Mesenchymal stem cell (in vitro differentiated cells and primary cell): Measurements from ENCODE around the gene CYP2S1.

Experiments used
- DNase-seq: peaks from one replicate; pipeline ENCODE4 v3.0.0-alpha.2; 2013
- H2AFZ ChIP-seq: one replicate; pipeline ENCODE4 v1.6.1; 2013; ENCODE audit warnings: low read depth, mild to moderate bottlenecking, control low read depth, inconsistent platforms, low read length, moderate library complexity
- H2AK5ac ChIP-seq: 2 replicates; pipeline ENCODE4 v1.6.1; 2013; ENCODE audit warnings: low read length, moderate library complexity, mild to moderate bottlenecking, inconsistent platforms; ENCODE audit not compliant: severe bottlenecking
- H2BK120ac ChIP-seq: one replicate; pipeline ENCODE4 v1.6.1; 2013; ENCODE audit warnings: low read depth, mild to moderate bottlenecking, inconsistent platforms, low read length, moderate library complexity
- H2BK12ac ChIP-seq, 2 experiments: one replicate each; pipeline ENCODE4 v1.6.1; 2013; ENCODE audit warnings: inconsistent platforms in 2 of 2, low read length in 2 of 2, mild to moderate bottlenecking in 2 of 2, moderate library complexity in 2 of 2, control low read depth in 1 of 2
- H2BK15ac ChIP-seq: one replicate; pipeline ENCODE4 v1.6.1; 2013; ENCODE audit warnings: mild to moderate bottlenecking, low read depth, inconsistent platforms; ENCODE audit not compliant: poor library complexity, severe bottlenecking
- H2BK5ac ChIP-seq: 2 replicates; pipeline ENCODE4 v1.6.1; 2013; ENCODE audit warnings: low read depth, mild to moderate bottlenecking, low read length, control low read depth, inconsistent platforms; ENCODE audit not compliant: poor library complexity, severe bottlenecking
- H3K14ac ChIP-seq, 2 experiments: one replicate each; pipeline ENCODE4 v1.6.1; 2013; ENCODE audit warnings: inconsistent platforms in 2 of 2, low read length in 2 of 2, control low read depth in 1 of 2, mild to moderate bottlenecking in 1 of 2, moderate library complexity in 1 of 2
- H3K18ac ChIP-seq, 2 experiments: one replicate each; pipeline ENCODE4 v1.6.1; 2013; ENCODE audit warnings: inconsistent platforms in 2 of 2, low read length in 2 of 2, control low read depth in 1 of 2, low read depth in 1 of 2, mild to moderate bottlenecking in 1 of 2
- H3K23ac ChIP-seq, 2 experiments: one replicate each; pipeline ENCODE4 v1.6.1; 2013; ENCODE audit warnings: inconsistent platforms in 2 of 2, low read length in 2 of 2, mild to moderate bottlenecking in 2 of 2, moderate library complexity in 2 of 2, control low read depth in 1 of 2
- H3K27ac ChIP-seq: 2 replicates; pipeline ENCODE4 v1.5.1; 2013; ENCODE audit warnings: mild to moderate bottlenecking, moderate library complexity, low read length, control low read depth, inconsistent platforms; ENCODE audit not compliant: poor library complexity, severe bottlenecking
- H3K27me3 ChIP-seq, 2 experiments: 2 replicates each; pipeline versions ENCODE4 v1.6.1 to v1.7.0; 2013; ENCODE audit warnings: low read length in 2 of 2, mild to moderate bottlenecking in 2 of 2, moderate library complexity in 2 of 2, control low read depth in 1 of 2, inconsistent platforms in 1 of 2; ENCODE audit not compliant: control insufficient read depth in 1 of 2, insufficient read depth in 1 of 2
- H3K36me3 ChIP-seq, 2 experiments: 2 replicates each; pipeline versions ENCODE4 v1.6.1 to v1.7.0; 2013; ENCODE audit warnings: low read length in 2 of 2, control low read depth in 1 of 2, inconsistent platforms in 1 of 2, low read depth in 1 of 2, mild to moderate bottlenecking in 1 of 2; ENCODE audit not compliant: insufficient read depth in 2 of 2, control insufficient read depth in 1 of 2
- H3K4ac ChIP-seq, 2 experiments: one replicate each; pipeline ENCODE4 v1.6.1; 2013; ENCODE audit warnings: inconsistent platforms in 2 of 2, low read length in 2 of 2, mild to moderate bottlenecking in 2 of 2, moderate library complexity in 2 of 2, control low read depth in 1 of 2, low read depth in 1 of 2
- H3K4me1 ChIP-seq: 2 replicates; pipeline ENCODE4 v1.6.1; 2013; ENCODE audit warnings: low read depth, low read length, control low read depth; ENCODE audit not compliant: control insufficient read depth, insufficient read depth
- H3K4me2 ChIP-seq: 2 replicates; pipeline ENCODE4 v1.6.1; 2013; ENCODE audit warnings: low read length, mild to moderate bottlenecking, inconsistent platforms; ENCODE audit not compliant: poor library complexity, severe bottlenecking
- H3K4me3 ChIP-seq, 2 experiments: 2 replicates each; pipeline versions ENCODE4 v1.5.1 to v1.7.0; 2013; ENCODE audit warnings: low read length in 2 of 2, mild to moderate bottlenecking in 2 of 2, control low read depth in 1 of 2, low read depth in 1 of 2; ENCODE audit not compliant: insufficient read depth in 1 of 2
- H3K79me1 ChIP-seq: replicated peaks from 2 replicates; pipeline ENCODE4 v1.6.1; 2013; ENCODE audit warnings: mild to moderate bottlenecking, control low read depth, low read length, inconsistent platforms; ENCODE audit not compliant: poor library complexity, severe bottlenecking
- H3K9ac ChIP-seq: 2 replicates; pipeline ENCODE4 v1.7.0; 2013; ENCODE audit warnings: mild to moderate bottlenecking, low read length, moderate library complexity
- H3K9me3 ChIP-seq: 2 replicates; pipeline ENCODE4 v1.7.0; 2013; ENCODE audit warnings: mild to moderate bottlenecking, low read length; ENCODE audit not compliant: control insufficient read depth
- H4K8ac ChIP-seq: one replicate; pipeline ENCODE4 v1.6.1; 2013; ENCODE audit warnings: inconsistent platforms, mild to moderate bottlenecking, low read length, moderate library complexity
- H4K91ac ChIP-seq: one replicate; pipeline ENCODE4 v1.6.1; 2013; ENCODE audit warnings: mild to moderate bottlenecking, low read length, inconsistent platforms
- WGBS: methylation state at CpG from one replicate; pipeline ENCODE4 v1.1.7; 2013; ENCODE audit warnings: mixed read lengths; 5-methylcytosine and 5-hydroxymethylcytosine counted together

The CYP2S1 gene

GRCh38 chr19:41205995-41206394 lies 13.0 kb downstream of the CYP2S1 start:
- H2BK15ac ChIP-seq: no peak overlapping the region
- WGBS: 84% methylated on average over 10 of the region's 10 CpGs
- H3K18ac ChIP-seq: no peak overlapping the region
- no peak overlapping the region for H4K8ac ChIP-seq
- H4K91ac ChIP-seq: peak overlapping the region; percentile 10
- no peak overlapping the region for H2AK5ac ChIP-seq
- peak overlapping the region in 1 of 2 experiments; percentile 40 for H3K4me3 ChIP-seq
- no peak for DNase-seq
- no peak overlapping the region for H2BK120ac ChIP-seq
- no peak overlapping the region for H3K14ac ChIP-seq
- peaks cover 7% of the 10 kb centered on the region for H3K4me1 ChIP-seq
- H3K9ac ChIP-seq: peak overlapping the region; percentile 74
- H3K36me3 ChIP-seq: no peaks in the 10 kb centered on the region
- H3K4me2 ChIP-seq: no peak overlapping the region
- no peak overlapping the region for H3K23ac ChIP-seq
- H3K27ac ChIP-seq: no peak overlapping the region
- H3K79me1 ChIP-seq: no peaks in the 10 kb centered on the region
- no peaks in the 10 kb centered on the region for H3K27me3 ChIP-seq
- H3K9me3 ChIP-seq: no peaks in the 10 kb centered on the region
- no peak overlapping the region for H2AFZ ChIP-seq
- no peak overlapping the region for H2BK12ac ChIP-seq
- H3K4ac ChIP-seq: no peak overlapping the region
- H2BK5ac ChIP-seq: no peak overlapping the region

- Histone ChIP-seq H4K91ac (no peak overlapping the region), H2BK12ac (no peak overlapping the region), H3K4me3 (peak overlapping the region in 1 of 2 experiments; percentile 40), H2AK5ac (no peak overlapping the region), H2BK15ac (no peak overlapping the region), H3K27me3 (no peaks in the 10 kb centered on the region), H3K9ac (peak overlapping the region; percentile 74), H3K36me3 (no peaks in the 10 kb centered on the region), H3K4ac (no peak overlapping the region), H3K27ac (no peak overlapping the region), H3K9me3 (no peaks in the 10 kb centered on the region), H3K4me1 (peaks cover 7% of the 10 kb centered on the region), H3K23ac (no peak overlapping the region), H3K4me2 (no peak overlapping the region), H3K18ac (no peak overlapping the region), H3K79me1 (no peaks in the 10 kb centered on the region), H4K8ac (no peak overlapping the region), H2AFZ (no peak overlapping the region), H3K14ac (no peak overlapping the region), H2BK5ac (no peak overlapping the region), H2BK120ac (no peak overlapping the region)
- no peak for DNase-seq
- 94% methylated on average over 9 of the region's 9 CpGs for WGBS
These were observed 13.4 kb downstream of the CYP2S1 start for GRCh38 chr19:41206456-41206855.

DNA sequence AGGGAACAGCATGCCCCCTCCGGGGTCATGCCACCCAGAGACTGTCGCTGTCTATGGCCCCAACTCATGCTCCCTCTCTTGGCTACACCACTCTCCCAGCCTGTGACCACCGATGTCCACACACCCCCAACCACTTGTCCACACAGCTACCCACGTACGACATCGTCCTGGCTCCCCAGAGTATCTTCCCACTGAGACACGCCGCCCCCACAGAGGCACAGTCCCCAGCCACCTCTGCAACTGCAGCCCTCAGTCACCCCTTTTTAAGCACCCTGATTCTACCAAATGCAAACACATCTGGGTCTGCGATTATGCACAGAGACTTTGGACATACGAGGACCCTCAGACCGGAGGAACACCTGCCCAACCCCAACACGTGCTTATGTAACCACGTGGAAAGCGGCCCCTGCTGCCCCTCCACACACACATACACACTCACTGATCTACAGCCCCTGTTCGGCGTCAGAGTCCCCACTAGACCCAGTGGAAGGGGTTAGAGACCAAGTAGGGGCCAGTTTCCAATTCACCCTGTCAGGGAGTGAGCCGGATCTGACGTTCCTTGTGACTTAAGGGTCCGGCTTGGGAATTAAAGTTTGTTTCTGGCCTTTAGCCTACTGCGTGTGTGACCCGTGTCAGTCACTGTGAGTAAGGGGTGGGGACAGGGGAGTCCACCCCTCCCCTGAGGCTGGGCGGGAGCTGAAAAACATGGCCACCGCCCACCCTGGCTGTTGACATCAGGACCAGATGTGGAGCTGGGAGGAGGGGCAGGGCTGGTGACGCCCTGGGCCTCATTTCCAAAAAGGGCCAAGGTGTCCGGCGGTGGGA lies 14.1 kb downstream of the CYP2S1 start:
- no peak for DNase-seq
- H3K4me3 ChIP-seq: peak overlapping the region in 1 of 2 experiments; percentile 27
- no peak overlapping the region for H2BK120ac ChIP-seq
- no peaks in the 10 kb centered on the region for H3K36me3 ChIP-seq
- H2AFZ ChIP-seq: no peak overlapping the region
- no peak overlapping the region for H3K18ac ChIP-seq
- H2BK15ac ChIP-seq: no peak overlapping the region
- H4K8ac ChIP-seq: peak overlapping the region; percentile 55
- WGBS: 85% methylated on average over 26 of the region's 26 CpGs
- peak overlapping the region; percentile 74 for H3K9ac ChIP-seq
- H2AK5ac ChIP-seq: no peak overlapping the region
- peak overlapping the region; percentile 19 for H4K91ac ChIP-seq
- peaks cover 7% of the 10 kb centered on the region for H3K4me1 ChIP-seq
- no peaks in the 10 kb centered on the region for H3K79me1 ChIP-seq
- no peak overlapping the region for H3K14ac ChIP-seq
- no peak overlapping the region for H2BK12ac ChIP-seq
- no peak overlapping the region for H3K27ac ChIP-seq
- no peaks in the 10 kb centered on the region for H3K27me3 ChIP-seq
- H3K4me2 ChIP-seq: no peak overlapping the region
- H2BK5ac ChIP-seq: no peak overlapping the region
- H3K9me3 ChIP-seq: no peaks in the 10 kb centered on the region
- H3K4ac ChIP-seq: no peak overlapping the region
- H3K23ac ChIP-seq: no peak overlapping the region

GRCh38 chr19:41214161-41214560 lies 21.1 kb downstream of the CYP2S1 start:
- no peak overlapping the region for H3K4me3 ChIP-seq
- H2BK5ac ChIP-seq: no peak overlapping the region
- no peak overlapping the region for H4K91ac ChIP-seq
- H3K4me1 ChIP-seq: peaks cover 10% of the 10 kb centered on the region
- no peak overlapping the region for H2BK12ac ChIP-seq
- no peak overlapping the region for H2BK120ac ChIP-seq
- H2AFZ ChIP-seq: no peak overlapping the region
- H3K9ac ChIP-seq: no peak overlapping the region
- no peaks in the 10 kb centered on the region for H3K79me1 ChIP-seq
- H3K18ac ChIP-seq: no peak overlapping the region
- H2BK15ac ChIP-seq: no peak overlapping the region
- no peak overlapping the region for H3K23ac ChIP-seq
- no peak overlapping the region for H3K27ac ChIP-seq
- no peaks in the 10 kb centered on the region for H3K9me3 ChIP-seq
- WGBS: 97% methylated on average over 1 of the region's 1 CpG
- H3K27me3 ChIP-seq: no peaks in the 10 kb centered on the region
- no peaks in the 10 kb centered on the region for H3K36me3 ChIP-seq
- no peak overlapping the region for H3K4me2 ChIP-seq
- H4K8ac ChIP-seq: no peak overlapping the region
- no peak for DNase-seq
- no peak overlapping the region for H2AK5ac ChIP-seq
- H3K14ac ChIP-seq: no peak overlapping the region
- no peak overlapping the region for H3K4ac ChIP-seq
